VCaP (cell line): Measurements from ENCODE around the gene BAD.

Experiments
- H3K27ac ChIP-seq: fragments of 450-650 bp; 2 replicates; pipeline ENCODE4 v1.5.1; 2017
- CTCF ChIP-seq: fragments of 450-650 bp; conservative IDR thresholded peaks from 2 replicates; pipeline ENCODE4 v1.5.1; 2017; ENCODE audit warnings: mild to moderate bottlenecking, moderate library complexity

The BAD gene

GRCh38 chr11:64244966-64245365 lies 39.5 kb downstream of the BAD start:
- H3K27ac ChIP-seq: peak overlapping the region; percentile 95
- TF ChIP-seq CTCF: no peak

- H3K27ac ChIP-seq: peak overlapping the region; percentile 95
- TF ChIP-seq CTCF: no peak
Measured at GRCh38 chr11:64244107-64244506, 40.4 kb downstream of the BAD start.

GRCh38 chr11:64243236-64243854 lies 41.1 kb downstream of the BAD start:
- H3K27ac ChIP-seq: peak overlapping the region; percentile 95
- no peak; the same call in 1 of the 2 replicates for TF ChIP-seq CTCF

- peak; percentile 38 for TF ChIP-seq CTCF
- H3K27ac ChIP-seq: peak overlapping the region; percentile 95
Measured at GRCh38 chr11:64241491-64242374, 42.7 kb downstream of the BAD start.

- no peak for TF ChIP-seq CTCF
- peak overlapping the region; percentile 95 for H3K27ac ChIP-seq
Measured at GRCh38 chr11:64241241-64241490, 43.3 kb downstream of the BAD start.

GRCh38 chr11:64240435-64241240 lies 43.8 kb downstream of the BAD start, which contains the start of gene FKBP2:
FKBP2 (plus strand) TSS chr11:64241095; CDS start chr11:64242388, 1,293 bp downstream.
- peak within 1 kb of the TSS; percentile 95 for H3K27ac ChIP-seq
- TF ChIP-seq CTCF: no peak
